Panc1 (cell line): Measurements from ENCODE around the gene DAAM2. TPM values are rescaled to one million over a fixed set of nuclear protein-coding genes. Genes with fewer than 3 reads are reported as not detected.

ENCODE experiments used
- ATAC-seq: fragments of 200-7000 bp; cut with Tn5 transposase; 2 replicates; pipeline ENCODE4 v1.9.1; 2020; ENCODE audit warnings: mild to moderate bottlenecking, moderate library complexity
- BruUV-seq: library from RNA; stranded (reverse); fragments of 400-500 nt; replicated peaks from 2 replicates; lab custom pipeline; 2021; lab: Mats Ljungman, UMichigan
- CTCF ChIA-PET: fragments of 300-600 bp; sonication (Branson Sonifier 250); formaldehyde crosslinking; loops from one replicate; lab custom pipeline; 2022; ENCODE audit warnings: antibody characterized with exemption; lab: Charles Lee
- POLR2A ChIA-PET: fragments of 300-600 bp; sonication (Branson Sonifier 250); formaldehyde crosslinking; loops from one replicate; lab custom pipeline; 2022; ENCODE audit warnings: antibody characterized with exemption; lab: Charles Lee
- DNase-seq: peaks from one replicate; pipeline ENCODE4 v3.0.0-alpha.2; 2010; ENCODE audit warnings: low read depth, low spot score
- H3K27ac ChIP-seq: 2 replicates; pipeline ENCODE4 v1.5.1; 2011; ENCODE audit warnings: mild to moderate bottlenecking, low read length, inconsistent platforms
- H3K27me3 ChIP-seq: fragments of 200-500 bp; sonication (Bioruptor generic); 2 replicates; pipeline ENCODE4 v1.6.0; 2014; ENCODE audit warnings: low read length, inconsistent platforms; ENCODE audit not compliant: control insufficient read depth, insufficient read depth
- H3K36me3 ChIP-seq: fragments of 200-500 bp; sonication (Bioruptor generic); 2 replicates; pipeline ENCODE4 v1.5.1; 2014; ENCODE audit warnings: inconsistent platforms, mild to moderate bottlenecking, low read length, moderate library complexity; ENCODE audit not compliant: control insufficient read depth, insufficient read depth
- H3K4me1 ChIP-seq: 2 replicates; pipeline ENCODE4 v1.5.1; 2011; ENCODE audit warnings: inconsistent platforms, mild to moderate bottlenecking, low read length, moderate library complexity; ENCODE audit not compliant: control insufficient read depth, insufficient read depth
- H3K4me3 ChIP-seq, 2 experiments: 2 replicates each; pipeline ENCODE4 v1.5.1; 2011 to 2012; ENCODE audit warnings: low read depth in 2 of 2, low read length in 2 of 2, mild to moderate bottlenecking in 2 of 2, inconsistent platforms in 1 of 2, moderate library complexity in 1 of 2
- H3K9me3 ChIP-seq: fragments of 200-500 bp; sonication (Bioruptor generic); 2 replicates; pipeline ENCODE4 v1.5.1; 2014; ENCODE audit warnings: low read depth, mild to moderate bottlenecking, inconsistent platforms, low read length, moderate library complexity; ENCODE audit not compliant: control insufficient read depth, insufficient read depth
- POLR2AphosphoS5 ChIP-seq: IDR thresholded peaks from 2 replicates; pipeline ENCODE4 v1.6.1; 2012; ENCODE audit warnings: mild to moderate bottlenecking, low read depth, low read length, moderate library complexity
- SIN3A ChIP-seq: IDR thresholded peaks from 2 replicates; pipeline ENCODE4 v1.6.1; 2012; ENCODE audit warnings: low read depth, mild to moderate bottlenecking, low read length, moderate library complexity, borderline replicate concordance; ENCODE audit not compliant: insufficient read depth
- TCF7L2 ChIP-seq: IDR thresholded peaks from 2 replicates; pipeline ENCODE4 v1.6.1; 2011; ENCODE audit warnings: mild to moderate bottlenecking, low read depth, low read length, inconsistent platforms
- in situ Hi-C: cut with HindIII; loops from 2 replicates; pipeline ENCODE4 v1.10.0; 2016; ENCODE audit warnings: low sequenced_read_pairs, low pct_unique_long_range_greater_than_20kb
- intact Hi-C: fragments of 100-400 bp; cut with micrococcal nuclease; formaldehyde crosslinking; loops from one replicate; pipeline ENCODE4 v1.10.0; 2022; ENCODE audit not compliant: unreplicated experiment
- total RNA-seq: library from RNA; stranded (reverse); gene quantifications from one replicate; pipeline ENCODE4 v1.2.1, GENCODE V29; 2021; ENCODE audit not compliant: unreplicated experiment
- TF ChIP-seq, protein P1 (sequence below), 2 experiments: IDR thresholded peaks; 2 replicates each; pipeline ENCODE4 v1.6.1; 2011 to 2012; ENCODE audit warnings: low read depth in 2 of 2, control low read depth in 1 of 2, low read length in 1 of 2, mild to moderate bottlenecking in 1 of 2, moderate library complexity in 1 of 2; ENCODE audit not compliant: insufficient read depth in 1 of 2
- TF ChIP-seq, protein P2 (sequence below): fragments of 450-650 bp; IDR thresholded peaks from 2 replicates; pipeline ENCODE4 v1.5.1; 2017; ENCODE audit warnings: mild to moderate bottlenecking

DAAM2 gene
- total RNA-seq, 1 experiment from 2014 or later = not detected

DNA sequence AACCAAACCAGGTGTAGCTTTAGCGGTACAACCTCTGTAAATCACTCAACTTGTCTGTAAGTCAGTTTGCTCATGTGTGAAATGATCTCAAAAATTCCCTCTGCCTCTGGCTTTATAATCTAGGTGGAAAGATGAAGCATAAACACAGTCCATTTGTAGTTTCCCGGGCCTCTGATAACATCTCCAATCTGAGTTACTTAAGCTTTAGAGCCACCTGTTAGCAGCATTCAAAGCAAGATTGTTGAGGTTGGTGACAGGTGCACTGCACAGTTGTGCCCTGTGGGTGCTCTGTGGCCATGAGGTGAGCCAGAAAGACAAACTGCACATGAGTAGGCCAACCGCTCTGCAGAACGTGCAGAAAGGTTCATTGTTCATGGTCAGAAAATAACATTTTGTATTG is 88.4 kb downstream of the DAAM2 start:
- in situ Hi-C loops = no loop called here

GRCh38 chr6:39881851-39882530 is 89.8 kb downstream of the DAAM2 start:
- H3K36me3 ChIP-seq = no peaks in the 10 kb centered on the region
- no peaks in the 10 kb centered on the region for H3K4me1 ChIP-seq
- in situ Hi-C loops = no loop called here
- H3K9me3 ChIP-seq = no peaks in the 10 kb centered on the region
- ChIA-PET CTCF (no interaction called here), POLR2A (no interaction called here)
- H3K27me3 ChIP-seq = no peaks in the 10 kb centered on the region
- ATAC-seq (no peak), DNase-seq (no peak)
- TF ChIP-seq, protein P1, sequence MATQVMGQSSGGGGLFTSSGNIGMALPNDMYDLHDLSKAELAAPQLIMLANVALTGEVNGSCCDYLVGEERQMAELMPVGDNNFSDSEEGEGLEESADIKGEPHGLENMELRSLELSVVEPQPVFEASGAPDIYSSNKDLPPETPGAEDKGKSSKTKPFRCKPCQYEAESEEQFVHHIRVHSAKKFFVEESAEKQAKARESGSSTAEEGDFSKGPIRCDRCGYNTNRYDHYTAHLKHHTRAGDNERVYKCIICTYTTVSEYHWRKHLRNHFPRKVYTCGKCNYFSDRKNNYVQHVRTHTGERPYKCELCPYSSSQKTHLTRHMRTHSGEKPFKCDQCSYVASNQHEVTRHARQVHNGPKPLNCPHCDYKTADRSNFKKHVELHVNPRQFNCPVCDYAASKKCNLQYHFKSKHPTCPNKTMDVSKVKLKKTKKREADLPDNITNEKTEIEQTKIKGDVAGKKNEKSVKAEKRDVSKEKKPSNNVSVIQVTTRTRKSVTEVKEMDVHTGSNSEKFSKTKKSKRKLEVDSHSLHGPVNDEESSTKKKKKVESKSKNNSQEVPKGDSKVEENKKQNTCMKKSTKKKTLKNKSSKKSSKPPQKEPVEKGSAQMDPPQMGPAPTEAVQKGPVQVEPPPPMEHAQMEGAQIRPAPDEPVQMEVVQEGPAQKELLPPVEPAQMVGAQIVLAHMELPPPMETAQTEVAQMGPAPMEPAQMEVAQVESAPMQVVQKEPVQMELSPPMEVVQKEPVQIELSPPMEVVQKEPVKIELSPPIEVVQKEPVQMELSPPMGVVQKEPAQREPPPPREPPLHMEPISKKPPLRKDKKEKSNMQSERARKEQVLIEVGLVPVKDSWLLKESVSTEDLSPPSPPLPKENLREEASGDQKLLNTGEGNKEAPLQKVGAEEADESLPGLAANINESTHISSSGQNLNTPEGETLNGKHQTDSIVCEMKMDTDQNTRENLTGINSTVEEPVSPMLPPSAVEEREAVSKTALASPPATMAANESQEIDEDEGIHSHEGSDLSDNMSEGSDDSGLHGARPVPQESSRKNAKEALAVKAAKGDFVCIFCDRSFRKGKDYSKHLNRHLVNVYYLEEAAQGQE (IDR thresholded peaks at IDR 0.05; ENCODE audit: insufficient read depth in 1 of 2, low read depth in 2 of 2, low read length in 1 of 2) = no peak
- no peak for TF ChIP-seq POLR2AphosphoS5
- H3K4me3 ChIP-seq = no peak overlapping the region
- H3K27ac ChIP-seq = no peak overlapping the region
- BruUV-seq = no TSS peak
- intact Hi-C loops = no loop called here

More for the DNA sequence above, 88.4 kb downstream of the DAAM2 start:
- intact Hi-C loops = no loop called here
- POLR2A ChIA-PET = no interaction called here
- no TSS peak for BruUV-seq
- Histone ChIP-seq H3K9me3 (no peaks in the 10 kb centered on the region), H3K4me3 (no peak overlapping the region), H3K27me3 (no peaks in the 10 kb centered on the region), H3K27ac (no peak overlapping the region), H3K4me1 (no peaks in the 10 kb centered on the region), H3K36me3 (no peaks in the 10 kb centered on the region)
- TF ChIP-seq POLR2AphosphoS5 (no peak), SIN3A (no peak), TCF7L2 (no peak)
- TF ChIP-seq, protein P2, sequence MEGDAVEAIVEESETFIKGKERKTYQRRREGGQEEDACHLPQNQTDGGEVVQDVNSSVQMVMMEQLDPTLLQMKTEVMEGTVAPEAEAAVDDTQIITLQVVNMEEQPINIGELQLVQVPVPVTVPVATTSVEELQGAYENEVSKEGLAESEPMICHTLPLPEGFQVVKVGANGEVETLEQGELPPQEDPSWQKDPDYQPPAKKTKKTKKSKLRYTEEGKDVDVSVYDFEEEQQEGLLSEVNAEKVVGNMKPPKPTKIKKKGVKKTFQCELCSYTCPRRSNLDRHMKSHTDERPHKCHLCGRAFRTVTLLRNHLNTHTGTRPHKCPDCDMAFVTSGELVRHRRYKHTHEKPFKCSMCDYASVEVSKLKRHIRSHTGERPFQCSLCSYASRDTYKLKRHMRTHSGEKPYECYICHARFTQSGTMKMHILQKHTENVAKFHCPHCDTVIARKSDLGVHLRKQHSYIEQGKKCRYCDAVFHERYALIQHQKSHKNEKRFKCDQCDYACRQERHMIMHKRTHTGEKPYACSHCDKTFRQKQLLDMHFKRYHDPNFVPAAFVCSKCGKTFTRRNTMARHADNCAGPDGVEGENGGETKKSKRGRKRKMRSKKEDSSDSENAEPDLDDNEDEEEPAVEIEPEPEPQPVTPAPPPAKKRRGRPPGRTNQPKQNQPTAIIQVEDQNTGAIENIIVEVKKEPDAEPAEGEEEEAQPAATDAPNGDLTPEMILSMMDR = no peak
- TF ChIP-seq, protein P1 (IDR thresholded peaks at IDR 0.05; ENCODE audit: insufficient read depth in 1 of 2, low read depth in 2 of 2, low read length in 1 of 2) = no peak
- CTCF ChIA-PET = no interaction called here
- DNase-seq (no peak), ATAC-seq (no peak)
